ENCODE data around the gene INTS15. TPM values are rescaled to one million over a fixed set of nuclear protein-coding genes. Genes with fewer than 3 reads are reported as not detected.

The INTS15 gene
- total and polyA plus RNA-seq, 2 donors from 2014 or later: 16.9 to 26.7 TPM

GRCh38 chr7:6565655-6566054 is 24.2 kb upstream of the INTS15 start:
- no peaks in the 10 kb centered on the region for H3K4me1 ChIP-seq (ENCODE audit: control insufficient read depth in 2 of 3, insufficient read depth in 2 of 3, low read depth in 1 of 3, low read length in 3 of 3)
- H3K27ac ChIP-seq (ENCODE audit: low read depth in 2 of 2, low read length in 2 of 2): no peak overlapping the region
- FAIRE-seq (no peak), DNase-seq (no peak)
- H3K36me3 ChIP-seq (ENCODE audit: control insufficient read depth in 2 of 3, insufficient read depth in 3 of 3, low read length in 3 of 3): no peaks in the 10 kb centered on the region
- H3K9ac ChIP-seq (ENCODE audit: low read length in 3 of 3): no peak overlapping the region
- H3K27me3 ChIP-seq (ENCODE audit: control insufficient read depth, insufficient read depth, low read length): no peaks in the 10 kb centered on the region
- no peak overlapping the region for H3K4me3 ChIP-seq (ENCODE audit: low read length in 3 of 3)
- H3K9me3 ChIP-seq (ENCODE audit: control insufficient read depth in 2 of 3, insufficient read depth in 1 of 3, low read length in 3 of 3): peaks cover 0 to 4% (median 0%) of the 10 kb centered on the region in 3 donors
- intact Hi-C loops (cut with DNase I): no loop called here
- no peak for TF ChIP-seq CTCF (IDR thresholded peaks at IDR 0.05; ENCODE audit: borderline replicate concordance, extremely low read depth, insufficient read depth)

GRCh38 chr7:6567886-6568285 is 21.9 kb upstream of the INTS15 start:
- H3K9me3 ChIP-seq (ENCODE audit: control insufficient read depth in 2 of 3, insufficient read depth in 1 of 3, low read length in 3 of 3): peaks cover 0 to 4% (median 0%) of the 10 kb centered on the region in 3 donors
- H3K27me3 ChIP-seq (ENCODE audit: control insufficient read depth, insufficient read depth, low read length): no peaks in the 10 kb centered on the region
- no peak overlapping the region for H3K27ac ChIP-seq (ENCODE audit: low read depth in 2 of 2, low read length in 2 of 2)
- FAIRE-seq (no peak), DNase-seq (no peak)
- no peaks in the 10 kb centered on the region for H3K36me3 ChIP-seq (ENCODE audit: control insufficient read depth in 2 of 3, insufficient read depth in 3 of 3, low read length in 3 of 3)
- H3K9ac ChIP-seq (ENCODE audit: low read length in 3 of 3): no peak overlapping the region
- intact Hi-C loops (cut with DNase I): no loop called here
- no peak overlapping the region for H3K4me3 ChIP-seq (ENCODE audit: low read length in 3 of 3)
- no peak for TF ChIP-seq CTCF (IDR thresholded peaks at IDR 0.05; ENCODE audit: borderline replicate concordance, extremely low read depth, insufficient read depth)
- no peaks in the 10 kb centered on the region for H3K4me1 ChIP-seq (ENCODE audit: control insufficient read depth in 2 of 3, insufficient read depth in 2 of 3, low read depth in 1 of 3, low read length in 3 of 3)

- Histone ChIP-seq H3K4me3 (ENCODE audit: low read length in 3 of 3) (no peak overlapping the region), H3K36me3 (ENCODE audit: control insufficient read depth in 2 of 3, insufficient read depth in 3 of 3, low read length in 3 of 3) (no peaks in the 10 kb centered on the region), H3K9ac (ENCODE audit: low read length in 3 of 3) (no peak overlapping the region), H3K27me3 (ENCODE audit: control insufficient read depth, insufficient read depth, low read length) (no peaks in the 10 kb centered on the region), H3K27ac (ENCODE audit: low read depth in 2 of 2, low read length in 2 of 2) (no peak overlapping the region), H3K4me1 (ENCODE audit: control insufficient read depth in 2 of 3, insufficient read depth in 2 of 3, low read depth in 1 of 3, low read length in 3 of 3) (no peaks in the 10 kb centered on the region), H3K9me3 (ENCODE audit: control insufficient read depth in 2 of 3, insufficient read depth in 1 of 3, low read length in 3 of 3) (peaks cover 0 to 4% (median 0%) of the 10 kb centered on the region in 3 donors)
- intact Hi-C loops (cut with DNase I): no loop called here
- no peak for DNase-seq
- no peak for FAIRE-seq
- no peak for TF ChIP-seq CTCF (IDR thresholded peaks at IDR 0.05; ENCODE audit: borderline replicate concordance, extremely low read depth, insufficient read depth)
Measured at GRCh38 chr7:6571160-6571779, 18.6 kb upstream of the INTS15 start.
